ENCODE measurements around the gene MACROH2A1.

The MACROH2A1 gene

GRCh38 chr5:135329066-135329912 lies 69.7 kb downstream of the MACROH2A1 start:
- DNase-seq = no peak

- no peak for DNase-seq
These were observed 70.8 kb downstream of the MACROH2A1 start for GRCh38 chr5:135328128-135328687.

DNA sequence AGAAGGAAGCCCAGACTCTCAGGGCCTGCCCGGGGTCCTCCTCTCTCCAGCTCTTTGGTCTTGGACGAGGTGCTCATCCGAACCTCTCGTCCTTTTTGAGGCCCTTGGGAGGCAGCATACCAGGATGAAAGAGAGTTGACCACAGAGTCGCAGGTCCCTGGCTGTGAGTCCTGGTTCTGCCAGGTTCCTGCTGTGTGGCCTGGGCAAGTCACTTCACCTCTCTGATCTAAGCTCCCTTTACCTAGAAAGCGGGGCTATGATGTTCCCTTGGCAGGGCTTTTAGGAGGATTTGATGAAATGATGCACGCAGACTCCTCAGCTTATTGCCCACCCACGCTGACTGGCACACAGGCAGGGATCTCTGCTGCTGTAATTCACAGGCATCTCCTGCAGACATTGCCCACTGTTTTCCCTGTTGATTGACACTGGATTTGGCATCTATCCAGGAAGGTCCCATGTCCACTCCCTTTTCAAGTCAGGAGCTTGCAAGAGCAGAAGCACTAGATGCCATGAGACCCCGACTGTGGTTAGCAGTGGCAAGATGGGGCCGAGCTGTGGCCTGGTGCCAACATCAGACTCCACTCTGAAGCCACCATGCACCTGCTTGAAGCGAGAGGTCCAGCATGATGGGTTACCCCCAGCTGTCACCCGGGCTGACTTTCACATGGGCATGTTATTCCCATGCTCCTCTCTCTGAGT lies 71.5 kb downstream of the MACROH2A1 start:
- DNase-seq = no peak

GRCh38 chr5:135326296-135327254 lies 72.5 kb downstream of the MACROH2A1 start:
- no peak for DNase-seq

GRCh38 chr5:135324897-135325650 lies 74.0 kb downstream of the MACROH2A1 start:
- DNase-seq = no peak

DNA sequence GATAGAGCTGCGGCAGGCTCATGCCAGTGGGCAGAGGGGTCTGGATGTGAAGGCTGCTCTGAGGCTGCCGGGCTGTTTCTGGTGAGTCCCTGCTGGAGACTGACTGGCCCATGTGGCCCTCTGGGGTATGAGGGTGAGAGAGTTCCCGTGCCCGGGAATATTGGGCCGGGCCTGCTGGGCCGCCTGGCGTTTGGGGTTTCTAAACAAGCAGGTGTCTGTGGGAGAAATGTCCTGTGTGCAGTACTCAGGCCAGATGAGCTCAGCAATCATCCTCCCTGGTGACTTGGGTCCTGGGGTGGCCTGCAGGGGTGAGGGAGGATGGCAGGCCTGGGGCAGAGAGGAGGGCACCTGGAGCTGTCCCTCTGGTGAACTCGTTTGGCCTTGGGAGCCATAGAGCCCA lies 74.9 kb downstream of the MACROH2A1 start:
- no peak for DNase-seq

DNA sequence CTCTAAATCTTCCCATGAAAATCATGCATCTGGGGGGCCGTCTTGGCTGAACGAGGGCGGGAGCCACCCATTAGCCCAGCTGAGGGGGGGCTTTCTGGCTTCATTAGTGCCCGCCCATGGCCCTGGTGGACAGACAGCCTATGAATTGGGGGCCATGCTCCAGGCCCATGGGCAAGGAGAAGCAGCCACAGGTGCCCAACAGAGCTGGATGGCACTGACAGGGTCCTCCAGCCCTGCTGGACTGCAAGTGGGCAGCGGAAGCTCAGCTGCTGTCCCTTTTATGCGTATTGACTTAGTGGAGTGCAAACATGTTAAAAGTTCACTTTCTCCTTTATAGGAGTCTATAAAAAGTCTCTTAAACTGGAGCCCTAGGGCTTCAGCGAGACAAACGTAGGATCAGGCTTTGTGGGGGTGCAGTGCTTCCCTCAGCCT lies 75.3 kb downstream of the MACROH2A1 start:
- DNase-seq = no peak

- no peak for DNase-seq
These were observed 75.8 kb downstream of the MACROH2A1 start for GRCh38 chr5:135323227-135323626.

DNA sequence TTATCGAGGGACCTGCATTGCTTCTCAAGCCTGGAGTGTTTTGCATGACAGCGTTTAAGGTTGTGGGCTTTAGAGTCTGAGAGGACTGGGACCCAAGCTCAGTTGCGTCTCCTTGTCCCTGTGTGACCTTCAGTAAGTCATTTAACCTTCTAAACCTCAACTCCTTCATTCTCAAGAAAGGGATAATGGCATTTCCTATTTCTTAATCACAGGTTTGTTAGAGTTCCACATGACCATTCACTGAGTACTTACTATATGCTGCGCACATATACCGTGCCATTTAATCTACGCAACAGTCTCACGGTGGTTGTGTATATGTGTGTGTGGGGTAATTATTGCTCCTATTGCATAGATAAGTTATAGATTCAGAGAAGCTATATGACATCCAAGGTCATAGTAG lies 76.3 kb downstream of the MACROH2A1 start:
- no peak for DNase-seq

- DNase-seq = no peak
These were observed 76.8 kb downstream of the MACROH2A1 start for GRCh38 chr5:135322271-135322670.

GRCh38 chr5:135320718-135321484 lies 78.1 kb downstream of the MACROH2A1 start:
- DNase-seq = no peak

GRCh38 chr5:135319928-135320606 lies 79.0 kb downstream of the MACROH2A1 start:
- no peak for DNase-seq

GRCh38 chr5:135319458-135319857 lies 79.6 kb downstream of the MACROH2A1 start:
- DNase-seq = no peak

DNA sequence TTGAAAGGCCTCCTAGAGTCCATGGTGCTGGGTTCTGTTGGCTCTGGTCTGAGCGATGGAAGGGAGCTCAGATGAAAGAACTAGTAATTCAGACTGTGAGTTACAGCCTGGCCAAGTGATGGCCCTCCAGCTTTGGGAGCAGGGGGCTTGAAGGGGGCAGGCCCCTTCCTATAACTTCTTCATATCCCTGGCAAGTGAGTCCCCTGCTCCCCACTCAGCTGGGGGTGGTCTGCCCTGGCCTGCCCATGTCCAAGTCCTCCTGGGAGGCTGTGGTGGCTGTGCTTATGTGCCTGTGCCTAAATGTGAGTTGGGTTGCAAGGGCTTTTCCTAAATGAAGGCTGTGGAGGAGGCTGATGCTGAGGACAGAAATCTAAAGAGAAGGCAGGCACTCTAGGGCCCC lies 80.1 kb downstream of the MACROH2A1 start:
- no peak for DNase-seq

DNA sequence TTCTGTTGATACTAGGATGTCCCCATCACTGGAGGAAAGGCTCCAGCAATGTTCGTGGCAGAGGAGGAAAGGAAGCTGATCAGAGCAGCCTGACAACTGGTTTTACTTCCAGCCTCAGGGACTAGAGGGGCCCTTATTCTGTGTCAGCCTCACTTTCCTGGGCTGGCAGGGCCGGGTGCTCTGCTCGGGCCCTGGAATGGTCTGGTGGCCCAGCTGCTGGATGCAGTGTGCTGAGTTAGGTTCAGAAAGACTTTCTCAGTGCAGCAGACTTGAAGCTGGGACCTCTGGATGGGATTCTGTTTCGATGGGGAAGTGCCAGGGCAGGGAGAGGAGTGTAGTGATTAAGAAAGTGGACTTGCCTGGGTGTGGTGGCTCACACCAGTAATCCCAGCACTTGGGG lies 81.0 kb downstream of the MACROH2A1 start:
- no peak for DNase-seq

DNA sequence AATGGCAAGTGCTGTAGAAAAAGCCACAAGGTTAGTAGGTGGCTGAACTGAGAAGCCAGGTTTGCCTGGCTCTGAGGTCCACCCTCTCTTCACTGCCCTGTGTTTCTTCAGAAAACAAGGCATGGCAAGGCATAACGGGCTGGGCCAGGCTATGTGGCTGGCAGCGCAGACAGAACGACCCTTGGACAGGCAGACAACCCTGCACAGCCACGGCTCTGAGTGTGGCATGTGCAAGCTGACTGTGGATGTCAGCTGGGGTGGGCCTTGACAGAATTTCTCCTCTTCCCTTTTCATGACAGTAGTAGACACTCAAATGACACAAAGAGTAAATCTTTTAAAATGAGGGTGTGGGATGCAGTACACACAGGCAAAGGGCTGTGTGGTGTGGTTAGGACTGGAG lies 81.7 kb downstream of the MACROH2A1 start:
- no peak for DNase-seq

GRCh38 chr5:135315386-135315785 lies 83.6 kb downstream of the MACROH2A1 start:
- no peak for DNase-seq

DNA sequence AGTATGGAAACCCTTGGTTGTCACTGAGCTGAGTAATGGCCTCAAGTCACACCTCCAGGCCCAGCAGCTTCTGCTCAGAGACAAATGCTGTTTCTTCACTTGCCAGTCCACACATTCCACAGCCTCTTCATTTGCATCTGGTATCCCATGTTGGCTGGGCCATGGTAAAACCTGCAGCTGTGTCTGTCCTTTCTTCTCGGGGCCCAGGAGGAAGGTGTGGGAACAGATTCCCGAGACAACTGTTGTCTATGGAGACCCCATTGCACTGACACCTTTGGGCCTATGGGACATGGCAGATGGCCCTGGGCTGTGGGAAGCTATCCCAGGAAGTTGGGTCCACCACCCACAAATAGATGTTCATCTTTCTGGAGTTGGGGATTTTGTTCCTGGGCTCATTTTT lies 85.1 kb downstream of the MACROH2A1 start:
- no peak for DNase-seq

- no peak for DNase-seq
These were observed 85.6 kb downstream of the MACROH2A1 start for GRCh38 chr5:135313405-135313804.

- no peak for DNase-seq
These were observed 86.6 kb downstream of the MACROH2A1 start for GRCh38 chr5:135312255-135312935.
